Suprapubic skin (tissue), 4 donors: ENCODE measurements around the gene GJC2. TPM values are rescaled to one million over a fixed set of nuclear protein-coding genes. Genes with fewer than 3 reads are reported as not detected.

Source experiments
- DNase-seq, 2 donors: peaks; one replicate each; pipeline ENCODE4 v3.0.0-alpha.2; 2019; ENCODE audit warnings: low spot score in 2 of 2
- H3K27ac ChIP-seq: fragments of 200-600 bp; sonication (generic); one replicate; pipeline ENCODE4 v1.5.1; 2019
- H3K27me3 ChIP-seq: fragments of 200-600 bp; sonication (generic); one replicate; pipeline ENCODE4 v1.5.1; 2019
- H3K36me3 ChIP-seq: fragments of 200-600 bp; sonication (generic); one replicate; pipeline ENCODE4 v1.5.1; 2019
- H3K4me1 ChIP-seq: fragments of 200-600 bp; sonication (generic); one replicate; pipeline ENCODE4 v1.5.1; 2019
- H3K4me3 ChIP-seq: fragments of 200-600 bp; sonication (generic); one replicate; pipeline ENCODE4 v1.5.1; 2019; ENCODE audit warnings: mild to moderate bottlenecking
- H3K9me3 ChIP-seq: fragments of 200-600 bp; sonication (generic); one replicate; pipeline ENCODE4 v1.5.1; 2019
- EP300 ChIP-seq: sonication (generic); formaldehyde crosslinking; IDR thresholded peaks from one replicate; pipeline ENCODE4 v1.6.1; 2017; ENCODE audit warnings: antibody characterized with exemption
- POLR2A ChIP-seq, 2 donors: fragments of 450-650 bp; IDR thresholded peaks; one replicate each; pipeline ENCODE4 v1.6.1; 2017; ENCODE audit warnings: antibody characterized with exemption in 2 of 2, mild to moderate bottlenecking in 2 of 2, moderate library complexity in 2 of 2
- POLR2AphosphoS5 ChIP-seq, 3 donors: sonication (generic); formaldehyde crosslinking; IDR thresholded peaks; one replicate each; pipeline ENCODE4 v1.6.1; 2017; ENCODE audit warnings: antibody characterized with exemption in 3 of 3
- WGBS: methylation state at CpG from one replicate; pipeline ENCODE4 v1.1.5; 2018; 5-methylcytosine and 5-hydroxymethylcytosine counted together
- total RNA-seq, 4 donors: library from RNA; depleted of rRNA; stranded (reverse); fragments of >200 nt; gene quantifications; one replicate each; pipeline ENCODE4 v1.1.0, GENCODE V29; 2016
- TF ChIP-seq, protein P1 (sequence below), 2 donors: fragments of 200-600 bp in 1 of 2; fragments of 450-650 bp in 1 of 2; sonication (generic) in 1 of 2; IDR thresholded peaks; one replicate each; pipeline ENCODE4 v1.5.1; 2016 to 2019; ENCODE audit warnings: antibody characterized with exemption in 2 of 2, mild to moderate bottlenecking in 1 of 2, moderate library complexity in 1 of 2

The GJC2 gene
- total RNA-seq, 4 donors from 2014 or later: 2.5 to 3.6 (median 3.0) TPM

DNA sequence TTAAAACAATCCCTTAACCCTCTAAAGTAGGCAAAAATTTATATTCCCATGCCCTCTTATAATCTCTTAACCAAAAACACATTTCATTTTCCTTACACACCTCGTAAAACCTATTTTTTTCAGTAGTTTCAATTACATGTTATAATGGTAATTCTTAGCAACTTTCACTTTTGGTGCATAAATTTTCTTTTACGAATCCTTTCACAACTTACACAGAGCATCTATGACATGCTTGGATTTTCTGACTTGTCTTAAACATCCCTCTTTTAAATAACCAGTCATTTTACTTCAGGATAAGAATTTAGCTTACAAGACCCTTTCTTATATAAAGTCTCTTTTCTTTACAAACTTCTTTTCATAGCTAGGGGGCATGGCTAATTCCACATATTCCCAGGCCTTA is 31.7 kb upstream of the GJC2 start:
- Histone ChIP-seq H3K36me3 (no peaks in the 10 kb centered on the region), H3K4me1 (peaks cover 16% of the 10 kb centered on the region), H3K27ac (no peak overlapping the region), H3K9me3 (no peaks in the 10 kb centered on the region), H3K27me3 (no peaks in the 10 kb centered on the region), H3K4me3 (no peak overlapping the region)
- no peak for DNase-seq
- TF ChIP-seq EP300 (no peak), POLR2A (IDR thresholded peaks at IDR 0.05) (no peak), POLR2AphosphoS5 (IDR thresholded peaks at IDR 0.05) (no peak)
- TF ChIP-seq, protein P1, sequence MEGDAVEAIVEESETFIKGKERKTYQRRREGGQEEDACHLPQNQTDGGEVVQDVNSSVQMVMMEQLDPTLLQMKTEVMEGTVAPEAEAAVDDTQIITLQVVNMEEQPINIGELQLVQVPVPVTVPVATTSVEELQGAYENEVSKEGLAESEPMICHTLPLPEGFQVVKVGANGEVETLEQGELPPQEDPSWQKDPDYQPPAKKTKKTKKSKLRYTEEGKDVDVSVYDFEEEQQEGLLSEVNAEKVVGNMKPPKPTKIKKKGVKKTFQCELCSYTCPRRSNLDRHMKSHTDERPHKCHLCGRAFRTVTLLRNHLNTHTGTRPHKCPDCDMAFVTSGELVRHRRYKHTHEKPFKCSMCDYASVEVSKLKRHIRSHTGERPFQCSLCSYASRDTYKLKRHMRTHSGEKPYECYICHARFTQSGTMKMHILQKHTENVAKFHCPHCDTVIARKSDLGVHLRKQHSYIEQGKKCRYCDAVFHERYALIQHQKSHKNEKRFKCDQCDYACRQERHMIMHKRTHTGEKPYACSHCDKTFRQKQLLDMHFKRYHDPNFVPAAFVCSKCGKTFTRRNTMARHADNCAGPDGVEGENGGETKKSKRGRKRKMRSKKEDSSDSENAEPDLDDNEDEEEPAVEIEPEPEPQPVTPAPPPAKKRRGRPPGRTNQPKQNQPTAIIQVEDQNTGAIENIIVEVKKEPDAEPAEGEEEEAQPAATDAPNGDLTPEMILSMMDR (IDR thresholded peaks at IDR 0.05): no peak
- 83% methylated on average over 2 of the region's 2 CpGs for WGBS

DNA sequence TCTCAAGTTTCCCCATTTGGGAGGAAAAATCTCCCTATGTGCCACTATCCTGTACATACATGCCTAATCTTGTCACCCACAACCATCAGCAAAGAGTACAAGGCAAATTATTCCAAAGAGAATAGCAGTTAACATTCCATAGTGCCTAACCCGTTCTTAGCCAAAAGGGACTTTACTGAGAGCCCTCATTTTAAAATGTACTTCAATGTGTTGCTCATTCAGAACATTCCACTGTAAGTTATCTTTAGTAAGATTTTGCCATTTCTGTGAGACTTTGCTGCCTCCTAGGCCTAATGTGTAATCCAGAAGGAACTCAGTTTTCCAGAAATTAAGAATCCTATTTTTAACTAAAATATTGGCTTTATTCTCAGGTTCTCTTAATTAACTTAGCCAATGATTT is 29.4 kb upstream of the GJC2 start:
- no peaks in the 10 kb centered on the region for H3K27me3 ChIP-seq
- 40% methylated on average over 1 of the region's 1 CpG for WGBS
- H3K9me3 ChIP-seq: no peaks in the 10 kb centered on the region
- H3K27ac ChIP-seq: no peak overlapping the region
- H3K4me1 ChIP-seq: peaks cover 16% of the 10 kb centered on the region
- H3K4me3 ChIP-seq: no peak overlapping the region
- no peaks in the 10 kb centered on the region for H3K36me3 ChIP-seq
- TF ChIP-seq, protein P1 (IDR thresholded peaks at IDR 0.05): no peak
- TF ChIP-seq POLR2AphosphoS5 (IDR thresholded peaks at IDR 0.05) (no peak), POLR2A (IDR thresholded peaks at IDR 0.05) (no peak), EP300 (no peak)
- no peak for DNase-seq

- no peak overlapping the region for H3K27ac ChIP-seq
- H3K4me1 ChIP-seq: peaks cover 16% of the 10 kb centered on the region
- 47% methylated on average over 5 of the region's 5 CpGs for WGBS
Observed at GRCh38 chr1:228120857-228121489, 28.8 kb upstream of the GJC2 start.

DNA sequence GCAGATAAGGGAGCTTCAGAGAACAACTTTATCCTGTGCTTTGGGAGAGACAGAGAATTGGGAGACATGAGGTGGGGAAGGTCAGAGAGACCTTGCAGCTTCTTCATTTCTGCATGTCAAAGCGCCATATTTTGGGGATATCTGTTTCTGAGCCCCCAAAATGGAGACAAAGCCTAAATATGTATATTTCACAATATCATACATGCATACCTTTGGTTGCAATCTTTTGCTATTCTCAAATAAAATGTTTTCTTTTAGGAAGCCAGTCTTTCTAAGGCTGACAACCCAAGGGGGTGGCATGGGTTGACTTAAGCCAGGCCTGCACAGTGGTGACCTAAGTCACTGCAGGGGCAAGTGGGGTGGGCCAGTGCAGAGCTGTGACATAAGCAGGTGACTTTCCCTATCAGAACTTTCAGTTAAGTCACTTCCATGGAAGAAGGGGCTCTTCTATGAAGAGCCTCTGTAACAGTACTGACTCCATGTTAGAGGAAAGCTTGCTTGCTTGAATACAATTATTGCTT is 26.7 kb upstream of the GJC2 start:
- no peaks in the 10 kb centered on the region for H3K36me3 ChIP-seq
- peaks cover 16% of the 10 kb centered on the region for H3K4me1 ChIP-seq
- H3K27ac ChIP-seq: no peak overlapping the region
- DNase-seq: peak in 1 of 2 donors; percentile 7
- no peaks in the 10 kb centered on the region for H3K9me3 ChIP-seq
- 70% methylated on average over 1 of the region's 1 CpG for WGBS
- TF ChIP-seq EP300 (no peak), POLR2A (IDR thresholded peaks at IDR 0.05) (no peak), POLR2AphosphoS5 (IDR thresholded peaks at IDR 0.05) (no peak)
- TF ChIP-seq, protein P1 (IDR thresholded peaks at IDR 0.05): no peak
- no peaks in the 10 kb centered on the region for H3K27me3 ChIP-seq
- H3K4me3 ChIP-seq: no peak overlapping the region

More at GRCh38 chr1:228120857-228121489, 28.8 kb upstream of the GJC2 start:
- no peak for TF ChIP-seq POLR2A (IDR thresholded peaks at IDR 0.05)
- TF ChIP-seq POLR2AphosphoS5 (IDR thresholded peaks at IDR 0.05): no peak
- TF ChIP-seq EP300: no peak
- TF ChIP-seq, protein P1 (IDR thresholded peaks at IDR 0.05): no peak
- H3K36me3 ChIP-seq: no peaks in the 10 kb centered on the region
- H3K27me3 ChIP-seq: no peaks in the 10 kb centered on the region
- peak in 1 of 2 donors; percentile 3 for DNase-seq
- no peak overlapping the region for H3K4me3 ChIP-seq
- H3K9me3 ChIP-seq: no peaks in the 10 kb centered on the region

DNA sequence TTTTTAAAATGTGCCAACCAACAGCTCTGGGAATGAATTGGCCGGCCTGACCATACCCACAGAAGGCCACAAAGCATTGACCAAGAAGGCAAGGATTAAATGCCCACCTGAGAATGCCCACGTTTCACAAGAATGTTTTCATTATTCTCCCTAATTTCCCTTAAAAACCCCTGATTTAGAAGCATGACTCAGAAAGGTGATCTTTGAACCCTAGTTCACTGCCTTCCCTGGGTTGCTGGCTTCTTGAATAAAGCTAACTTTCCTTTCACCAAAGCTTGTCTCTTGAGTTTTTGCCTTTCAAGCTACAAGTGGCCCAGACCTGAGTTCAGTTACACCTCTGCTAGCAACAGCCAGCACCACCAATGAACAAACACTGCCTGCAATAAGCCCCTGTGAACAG is 26.2 kb upstream of the GJC2 start:
- no peaks in the 10 kb centered on the region for H3K27me3 ChIP-seq
- no peaks in the 10 kb centered on the region for H3K36me3 ChIP-seq
- WGBS: 80% methylated on average over 2 of the region's 2 CpGs
- no peaks in the 10 kb centered on the region for H3K9me3 ChIP-seq
- no peak overlapping the region for H3K27ac ChIP-seq
- H3K4me1 ChIP-seq: peaks cover 16% of the 10 kb centered on the region
- DNase-seq: peak in 1 of 2 donors; percentile 3
- H3K4me3 ChIP-seq: no peak overlapping the region
- no peak for TF ChIP-seq EP300
- TF ChIP-seq, protein P1 (IDR thresholded peaks at IDR 0.05): no peak
- no peak for TF ChIP-seq POLR2AphosphoS5 (IDR thresholded peaks at IDR 0.05)
- no peak for TF ChIP-seq POLR2A (IDR thresholded peaks at IDR 0.05)
